GM21786 (cell line): ENCODE data around the gene ZNF567.
A peak's percentile ranks its signal among the peaks of the same experiment; 100 is the strongest.
"Not testable (repeated sequence)": the region's sequence is repeated elsewhere in the genome, so short reads cannot be mapped to it uniquely, and the experiment has no call there.

Experiments used
- ATAC-seq: cut with Tn5 transposase; IDR thresholded peaks from one replicate; pipeline ENCODE4 v1.9.1; 2021; ENCODE audit not compliant: unreplicated experiment

ZNF567 gene

DNA sequence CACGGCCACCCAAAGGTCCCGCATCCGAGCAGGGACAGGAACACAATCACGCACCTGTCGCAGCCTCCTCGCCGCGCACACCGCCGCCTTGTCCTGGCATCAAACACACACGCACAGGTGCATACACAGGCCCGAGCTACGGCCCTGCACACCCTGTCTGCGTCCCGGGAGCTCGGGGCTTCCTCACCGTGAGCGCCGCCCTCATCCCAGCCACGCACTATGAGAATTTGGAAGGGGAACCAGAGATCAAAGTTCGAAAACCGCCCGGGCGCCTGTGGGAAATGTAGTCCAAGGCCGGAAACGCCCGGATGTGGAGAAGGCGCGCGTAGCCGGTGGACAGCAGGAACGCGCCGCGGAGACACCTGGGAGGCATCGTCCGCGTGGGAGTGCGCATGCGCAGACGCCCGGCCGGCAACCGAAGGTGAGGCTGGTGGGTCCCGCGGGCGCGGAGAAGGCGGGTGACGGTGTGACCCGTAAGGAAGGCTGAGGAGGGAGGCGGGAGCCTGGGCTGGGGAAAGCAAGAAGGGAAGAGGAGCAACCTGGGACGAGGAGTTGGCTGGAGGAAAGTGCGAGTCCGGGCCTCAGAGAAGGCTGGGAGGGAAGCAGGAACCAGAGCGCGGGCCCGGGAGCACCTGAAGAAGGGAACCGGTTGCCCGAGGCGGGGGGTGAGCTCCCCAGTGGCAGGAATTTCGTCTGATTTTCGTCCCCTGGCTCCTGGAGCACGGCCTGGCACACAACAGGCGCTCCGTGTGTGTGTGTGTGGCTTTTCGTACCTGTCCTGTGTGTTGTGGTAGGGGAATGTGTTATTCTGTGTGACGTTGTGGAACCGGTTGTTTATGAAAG, at the start of gene ZNF567:
Gene ZNF567 (plus strand): TSS at position 399 of the 843 bp plus-strand sequence. CDS start 7,256 bp downstream, outside the sequence.
- ATAC-seq = peak; percentile 85

DNA sequence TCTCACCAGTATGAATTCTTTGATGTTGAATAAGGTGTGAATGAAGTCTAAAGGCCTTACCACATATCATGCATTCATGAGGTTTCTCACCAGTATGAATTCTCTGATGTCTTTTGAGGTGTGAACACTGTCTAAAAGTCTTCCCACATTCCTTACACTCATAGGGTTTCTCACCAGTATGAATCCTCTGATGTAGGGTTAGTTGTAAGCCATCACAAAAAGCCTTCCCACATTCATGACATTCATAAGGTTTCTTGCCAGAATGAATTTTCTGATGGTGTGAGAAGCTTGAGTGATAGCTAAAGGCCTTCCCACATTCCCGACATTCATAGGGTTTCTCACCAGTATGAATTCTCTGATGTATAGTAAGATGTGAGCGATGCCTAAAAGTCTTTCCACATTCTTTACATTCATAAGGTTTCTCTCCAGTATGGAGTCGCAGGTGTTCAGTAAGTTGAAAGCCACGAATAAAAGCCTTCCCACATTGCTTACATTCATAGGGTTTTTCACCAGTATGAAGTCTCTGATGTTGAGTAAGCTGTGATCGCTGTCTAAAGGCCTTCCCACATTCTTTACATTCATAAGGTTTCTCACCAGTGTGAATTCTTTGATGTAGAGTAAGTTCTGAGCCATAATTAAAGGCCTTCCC, 48.4 kb upstream of the ZNF567 start:
- no peak for ATAC-seq

DNA sequence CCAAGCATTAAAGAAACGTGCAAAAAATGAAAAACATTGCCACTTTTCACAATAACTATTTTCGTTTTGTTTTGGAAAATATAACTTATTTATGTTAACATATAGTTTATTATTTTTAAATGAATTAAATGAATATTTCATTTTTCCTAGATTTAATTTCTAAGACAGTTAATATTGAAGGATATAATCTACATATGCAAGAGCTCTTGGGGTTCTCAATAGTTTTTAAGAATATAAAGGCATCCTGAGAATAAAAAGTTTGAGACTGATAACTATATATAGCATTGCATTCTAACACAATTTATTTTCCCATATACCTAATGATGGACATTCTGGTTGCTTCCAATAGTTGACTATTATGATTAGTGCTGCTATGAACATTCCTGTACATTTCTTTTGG, 40.7 kb upstream of the ZNF567 start:
- no peak for ATAC-seq

DNA sequence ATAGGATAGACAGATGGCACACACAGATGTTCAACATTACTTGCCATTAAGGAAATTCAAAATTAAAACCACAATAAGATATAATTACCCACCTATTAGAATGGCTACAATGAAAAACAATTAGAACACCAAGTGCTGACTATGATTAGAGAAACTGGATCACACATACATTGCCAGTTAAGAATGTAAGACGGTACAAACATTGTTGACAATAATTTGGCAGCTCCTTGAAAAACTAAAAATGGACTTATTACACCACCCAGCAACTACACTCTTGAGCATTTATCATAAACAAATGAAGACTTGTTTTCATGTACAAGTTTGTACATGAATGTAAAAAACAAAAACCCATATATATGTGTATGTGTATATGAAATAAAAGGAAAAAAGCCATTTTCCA, 34.5 kb upstream of the ZNF567 start:
- no peak for ATAC-seq

DNA sequence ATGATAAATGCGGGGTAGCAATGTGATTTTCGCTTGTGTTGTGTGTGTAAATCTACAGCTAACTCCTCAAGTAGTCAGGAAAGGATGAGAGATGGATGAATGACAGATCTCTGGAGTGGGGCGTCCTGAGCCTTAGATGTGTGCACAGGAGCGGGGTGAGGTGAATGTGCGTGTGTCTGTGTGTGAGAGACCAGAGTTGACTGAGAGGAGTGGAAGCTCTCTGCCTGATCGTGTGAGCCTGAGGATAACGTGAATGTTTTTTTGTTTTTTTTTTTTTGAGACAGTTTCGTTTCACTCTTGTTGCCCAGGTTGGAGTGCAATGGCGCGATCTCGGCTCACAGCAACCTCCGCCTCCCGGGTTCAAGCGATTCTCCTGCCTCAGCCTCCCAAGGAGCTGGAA, 21.6 kb upstream of the ZNF567 start:
- ATAC-seq = no peak

DNA sequence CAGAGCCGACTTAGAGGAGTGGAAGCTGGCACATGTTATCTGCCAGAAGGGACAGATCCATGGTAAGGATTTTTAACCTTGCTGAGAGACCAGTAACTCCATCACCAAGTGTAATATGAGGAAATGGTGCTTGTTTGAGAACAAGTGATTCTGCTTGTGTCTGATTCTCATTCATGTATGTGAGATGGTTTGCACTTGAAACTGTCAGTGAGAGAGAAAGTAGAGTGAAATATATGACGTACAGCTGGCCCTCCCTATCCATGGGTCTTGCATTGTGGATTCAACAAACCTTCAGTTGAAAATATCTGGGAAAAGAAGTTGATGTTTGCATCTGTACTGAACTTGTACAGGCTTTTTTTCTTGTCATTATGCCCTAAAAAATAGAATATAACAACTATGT, 18.8 kb upstream of the ZNF567 start:
- no peak for ATAC-seq

DNA sequence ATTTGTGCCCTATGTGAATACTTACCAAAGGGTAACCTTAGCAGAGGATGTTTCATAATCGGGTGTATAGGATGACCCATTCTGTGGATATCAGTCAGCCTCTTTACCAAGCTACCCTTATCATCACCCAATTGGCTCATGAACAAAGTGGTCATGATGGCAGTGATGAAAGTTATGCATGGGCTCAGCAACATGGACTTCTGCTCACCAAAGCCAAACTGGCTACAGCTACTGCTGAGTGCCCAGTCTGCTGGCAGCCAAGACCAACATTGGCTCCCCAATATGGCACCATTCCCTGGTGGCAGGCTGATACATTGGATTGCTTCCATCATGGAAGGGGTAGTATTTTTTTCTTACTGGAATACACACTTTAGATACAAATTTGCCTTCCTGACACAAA, 15.0 kb upstream of the ZNF567 start:
- no peak for ATAC-seq

DNA sequence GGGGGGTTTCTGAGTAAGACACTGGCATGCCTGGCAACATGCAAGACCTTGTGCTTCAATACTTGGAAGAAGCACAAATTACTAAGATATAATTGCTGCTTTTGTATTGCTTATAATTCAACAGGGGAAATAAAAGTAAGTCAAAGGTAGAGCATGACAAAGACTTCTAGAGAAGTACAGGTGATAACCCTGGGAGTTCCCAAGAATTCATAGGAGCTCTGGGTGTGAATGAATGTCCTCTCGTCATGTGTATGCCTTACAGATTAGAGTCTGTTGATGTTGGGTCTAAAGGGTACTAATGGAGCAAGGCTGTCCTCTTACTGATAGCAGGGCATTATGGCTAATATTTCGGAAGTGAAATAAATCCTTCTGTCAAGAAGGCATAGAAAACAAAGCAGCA, 13.2 kb upstream of the ZNF567 start:
- no peak for ATAC-seq

DNA sequence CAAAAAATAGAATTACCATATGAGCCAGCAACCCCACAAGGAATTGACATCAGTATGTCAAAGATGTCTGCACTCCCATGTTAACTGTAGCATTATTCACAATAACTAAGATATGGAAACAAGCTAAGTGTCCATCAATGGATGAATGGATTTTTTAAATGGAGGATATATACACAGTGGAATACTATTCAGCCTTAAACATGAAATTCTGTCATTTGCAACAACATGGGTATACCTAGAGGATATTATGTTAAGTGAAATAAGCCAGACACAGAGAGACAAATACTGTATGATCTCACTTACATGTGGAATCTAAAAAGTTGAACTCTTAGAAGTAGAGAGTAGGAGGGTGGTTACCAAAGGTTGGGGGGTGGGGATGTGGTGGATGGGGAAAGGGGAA, 8.0 kb upstream of the ZNF567 start:
- ATAC-seq = no peak

DNA sequence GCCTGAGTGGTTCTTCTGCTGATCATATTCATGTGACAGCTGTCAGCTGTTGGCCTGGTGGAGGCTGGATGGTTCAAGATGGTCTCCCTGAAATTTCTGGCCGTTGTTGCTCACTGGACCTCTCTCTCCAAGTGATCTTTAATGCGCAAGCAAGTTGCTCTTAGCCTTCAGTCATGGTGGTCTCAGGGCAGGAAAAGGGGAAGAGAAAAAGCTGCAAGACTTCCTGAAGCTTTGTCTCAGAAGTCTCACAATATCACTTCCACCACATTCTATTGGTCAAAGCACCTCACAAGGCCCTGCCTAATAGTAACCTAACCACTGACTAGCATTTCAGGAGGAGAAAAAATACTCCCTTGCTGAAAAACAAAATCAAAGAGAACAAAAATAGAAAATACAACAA, 1.6 kb upstream of the ZNF567 start:
- no peak for ATAC-seq

DNA sequence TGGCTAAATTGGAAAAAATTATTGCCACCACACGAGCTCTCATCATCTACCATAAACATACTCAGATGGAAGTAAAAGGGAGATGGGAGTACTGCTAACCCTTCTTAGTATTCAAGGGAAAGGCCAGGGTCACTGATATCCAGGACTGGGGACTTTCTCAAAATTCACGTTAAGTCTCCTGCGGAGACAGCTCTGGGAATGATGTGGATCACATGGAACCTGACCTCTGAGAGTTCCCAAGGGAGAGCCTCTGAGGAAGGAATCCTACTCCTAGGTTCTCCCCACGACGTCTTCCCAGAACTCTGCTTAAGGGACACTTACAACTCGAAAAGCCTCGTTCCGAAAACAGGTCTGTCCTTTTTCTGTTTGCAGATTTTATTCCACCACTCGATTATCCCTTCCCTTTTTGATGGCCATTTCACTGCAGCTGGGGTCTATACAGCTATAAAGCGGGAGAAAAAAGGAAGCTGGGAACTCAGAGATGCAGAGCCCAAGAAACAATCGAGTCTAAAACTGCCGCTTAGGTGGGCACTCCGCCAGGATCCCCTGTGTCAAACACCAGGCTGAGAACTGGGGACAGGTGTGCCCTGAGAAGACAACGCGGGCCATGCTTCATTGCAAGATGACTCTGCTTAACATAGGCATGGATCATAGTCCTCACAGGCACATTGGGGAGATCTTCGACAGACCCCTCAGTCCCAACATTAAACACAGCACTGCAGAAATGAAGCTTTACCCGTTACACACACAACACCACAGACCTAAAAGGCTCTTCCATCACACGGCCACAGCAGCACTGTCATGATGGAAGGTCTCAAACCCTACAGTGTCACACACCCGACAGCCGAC, 823 bp upstream of the ZNF567 start:
- ATAC-seq = no peak

DNA sequence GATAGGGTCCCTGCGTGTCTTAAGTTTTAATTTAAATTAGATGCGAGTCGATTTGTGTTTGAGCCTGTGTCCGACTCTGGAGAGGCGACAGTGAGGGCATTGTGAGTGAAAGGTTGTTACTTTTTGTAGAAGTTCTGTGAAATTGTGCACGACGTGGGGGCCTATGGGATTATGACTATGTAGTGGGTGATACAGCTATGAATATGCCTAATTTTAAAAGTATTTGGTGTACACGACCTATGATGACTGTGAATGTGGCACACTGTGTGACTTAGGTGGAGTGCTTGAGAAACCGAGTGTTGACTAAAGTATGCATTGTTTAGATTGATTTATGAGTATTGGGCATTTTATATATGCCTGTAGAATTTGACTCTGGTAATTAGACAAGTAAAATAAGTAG, 646 bp downstream of the ZNF567 start:
- no peak for ATAC-seq

DNA sequence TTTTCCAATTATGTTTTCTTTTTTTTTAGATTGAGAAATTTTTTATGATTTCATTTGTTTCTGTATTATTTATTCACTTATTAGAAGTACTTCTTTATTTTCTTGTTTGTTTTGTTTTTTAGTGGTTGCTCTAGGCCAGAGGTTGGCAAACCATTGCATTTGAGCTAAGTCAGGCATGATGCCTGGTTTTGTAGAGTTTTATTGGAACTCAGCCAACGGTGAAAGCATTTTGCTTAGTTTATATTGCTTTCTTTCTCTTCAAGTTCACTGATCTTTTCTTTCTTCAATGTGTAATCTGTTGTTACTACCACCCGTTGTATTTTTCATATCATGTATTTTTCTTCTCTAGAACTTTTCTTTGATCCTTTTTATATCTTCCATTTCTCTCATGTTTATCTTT, 19.7 kb downstream of the ZNF567 start:
- no peak for ATAC-seq

DNA sequence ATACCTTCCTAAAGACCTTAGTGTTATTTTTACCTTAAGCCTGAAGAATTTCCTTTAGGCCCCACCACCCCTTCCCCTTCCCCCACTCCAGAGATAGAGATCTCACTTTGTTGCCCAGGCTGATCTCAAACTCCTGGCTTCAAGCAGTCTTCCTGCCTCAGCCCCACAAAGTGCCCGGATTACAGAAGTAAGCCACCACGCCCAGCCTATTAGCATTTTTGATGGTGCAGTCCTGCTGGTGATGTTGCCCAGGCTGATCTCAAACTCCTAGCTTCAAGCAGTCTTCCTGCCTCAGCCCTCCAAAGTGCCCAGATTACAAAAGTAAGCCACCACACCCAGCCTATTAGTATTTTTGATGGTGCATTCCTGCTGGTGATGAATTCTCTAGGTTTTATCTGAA, 22.0 kb downstream of the ZNF567 start:
- no peak for ATAC-seq

DNA sequence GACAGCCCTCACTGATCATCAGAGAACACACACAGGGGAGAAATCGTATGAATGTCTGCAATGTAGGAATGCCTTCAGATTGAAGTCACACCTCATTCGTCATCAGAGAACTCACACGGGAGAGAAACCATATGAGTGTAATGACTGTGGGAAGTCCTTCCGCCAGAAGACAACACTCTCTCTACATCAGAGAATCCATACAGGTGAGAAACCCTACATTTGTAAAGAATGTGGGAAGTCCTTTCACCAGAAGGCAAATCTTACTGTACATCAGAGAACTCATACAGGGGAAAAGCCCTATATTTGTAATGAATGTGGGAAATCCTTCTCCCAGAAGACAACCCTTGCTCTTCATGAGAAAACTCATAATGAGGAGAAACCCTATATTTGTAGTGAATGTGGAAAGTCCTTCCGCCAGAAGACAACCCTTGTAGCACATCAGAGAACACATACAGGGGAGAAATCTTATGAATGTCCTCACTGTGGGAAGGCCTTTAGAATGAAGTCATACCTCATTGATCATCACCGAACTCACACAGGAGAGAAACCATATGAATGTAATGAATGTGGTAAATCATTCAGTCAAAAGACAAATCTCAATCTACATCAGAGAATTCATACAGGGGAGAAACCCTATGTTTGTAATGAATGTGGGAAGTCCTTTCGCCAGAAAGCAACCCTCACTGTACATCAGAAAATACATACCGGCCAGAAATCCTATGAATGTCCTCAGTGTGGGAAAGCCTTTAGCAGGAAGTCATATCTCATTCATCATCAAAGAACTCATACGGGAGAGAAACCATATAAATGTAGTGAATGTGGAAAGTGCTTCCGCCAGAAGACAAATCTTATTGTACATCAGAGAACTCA, 32.5 kb downstream of the ZNF567 start:
- no peak for ATAC-seq

DNA sequence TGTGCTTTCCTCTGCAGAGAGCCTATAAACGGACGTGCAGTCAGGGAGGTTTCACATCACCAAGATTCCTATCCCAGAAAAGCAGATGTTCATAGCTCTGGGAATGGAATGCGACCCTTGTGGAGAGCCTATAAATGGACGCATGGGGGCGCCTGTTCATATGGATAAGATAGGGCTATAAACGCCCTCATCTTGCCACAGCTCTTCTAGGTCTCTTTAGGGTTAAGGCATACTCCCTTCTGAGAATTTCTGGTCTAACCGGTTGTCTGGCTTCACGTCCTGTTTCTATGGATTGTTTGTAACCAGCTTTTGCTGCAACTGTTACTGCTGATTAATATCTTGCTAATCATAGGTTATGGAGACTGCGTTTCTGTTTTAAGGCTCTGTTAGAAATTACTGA, 48.8 kb downstream of the ZNF567 start:
- ATAC-seq = not testable (repeated sequence)

DNA sequence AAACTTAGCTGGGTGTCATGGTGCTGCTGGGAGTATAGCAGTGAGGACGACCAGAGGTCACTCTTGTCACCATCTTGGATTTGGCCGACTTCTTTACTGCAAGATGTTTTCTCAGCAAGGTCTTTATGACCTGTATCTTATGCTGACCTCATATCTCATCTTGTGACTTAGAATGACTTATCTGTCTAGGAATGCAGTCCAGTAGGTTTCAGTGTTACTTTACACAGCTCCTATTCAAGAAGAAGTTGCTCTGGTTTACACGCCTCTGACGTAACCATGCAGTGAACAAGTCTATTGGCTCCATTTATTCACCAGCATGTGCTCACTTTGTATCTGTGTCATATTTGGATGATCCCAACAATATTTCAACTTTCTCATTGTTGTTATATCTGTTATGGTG, 58.5 kb downstream of the ZNF567 start:
- ATAC-seq = no peak

DNA sequence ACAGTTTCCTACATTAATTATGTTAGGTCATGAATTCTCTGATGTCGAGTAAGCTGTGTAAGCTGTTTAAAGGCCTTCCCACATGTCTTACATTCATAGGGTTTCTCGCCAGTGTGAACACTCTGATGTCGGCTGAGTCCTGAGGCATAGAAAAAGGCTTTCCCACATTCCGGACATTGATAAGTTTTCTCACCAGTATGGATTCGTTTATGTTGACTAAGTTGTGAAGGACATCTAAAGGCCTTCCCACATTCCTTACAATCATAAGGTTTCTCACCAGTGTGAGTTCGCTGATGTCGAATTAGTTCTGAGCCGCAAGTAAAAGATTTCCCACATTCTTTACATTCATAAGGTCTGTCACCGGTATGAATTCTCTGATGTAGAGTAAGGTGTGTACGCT, 60.3 kb downstream of the ZNF567 start:
- no peak for ATAC-seq

DNA sequence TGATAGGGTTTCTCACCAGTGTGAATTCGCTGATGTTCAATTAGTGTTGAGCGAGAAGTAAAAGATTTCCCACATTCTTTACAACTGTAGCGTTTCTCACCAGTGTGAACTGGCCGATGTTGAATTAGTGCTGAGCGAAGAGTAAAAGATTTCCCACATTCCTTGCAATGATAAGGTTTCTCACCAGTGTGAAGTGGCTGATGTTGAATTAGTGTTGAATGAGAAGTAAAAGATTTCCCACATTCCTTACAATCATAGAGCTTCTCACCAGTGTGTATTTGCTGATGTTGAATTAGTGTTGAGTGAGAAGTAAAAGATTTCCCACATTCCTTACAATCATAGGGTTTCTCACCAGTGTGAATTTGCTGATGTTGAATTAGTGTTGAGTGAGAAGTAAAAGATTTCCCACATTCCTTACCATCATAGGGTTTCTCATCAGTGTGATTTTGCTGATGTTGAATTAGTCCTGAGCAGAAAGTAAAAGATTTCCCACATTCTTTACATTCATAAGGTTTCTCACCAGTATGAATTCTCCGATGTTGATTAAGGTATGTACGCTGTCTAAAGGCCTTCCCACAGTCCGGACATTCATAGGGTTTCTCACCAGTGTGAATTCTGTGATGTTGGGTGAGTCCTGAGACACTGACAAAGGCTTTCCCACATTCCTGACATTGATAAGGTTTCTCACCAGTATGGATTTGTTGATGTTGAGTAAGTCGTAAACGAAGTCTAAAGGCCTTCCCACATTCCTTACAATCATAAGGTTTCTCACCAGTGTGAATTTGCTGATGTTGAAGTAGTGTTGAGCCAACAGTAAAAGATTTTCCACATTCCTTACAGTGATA, 61.2 kb downstream of the ZNF567 start:
- ATAC-seq = no peak

DNA sequence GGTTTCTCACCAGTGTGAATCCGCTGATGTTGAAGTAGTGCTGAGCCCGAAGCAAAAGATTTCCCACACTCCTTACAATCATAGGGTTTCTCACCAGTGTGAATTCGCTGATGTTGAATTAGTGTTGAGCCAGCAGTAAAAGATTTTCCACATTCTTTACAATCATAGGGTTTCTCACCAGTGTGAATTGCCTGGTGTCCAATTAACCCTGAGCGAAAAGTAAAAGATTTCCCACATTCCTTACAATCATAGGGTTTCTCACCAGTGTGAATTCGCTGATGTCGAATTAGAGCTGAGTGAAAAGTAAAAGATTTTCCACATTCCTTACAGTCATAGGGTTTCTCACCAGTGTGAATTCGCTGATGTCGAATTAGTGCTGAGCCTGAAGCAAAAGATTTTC, 62.2 kb downstream of the ZNF567 start:
- ATAC-seq = not testable (repeated sequence)
